ENCODE data around the gene CCND1. TPM values are rescaled to one million over a fixed set of nuclear protein-coding genes. Genes with fewer than 3 reads are reported as not detected.

CCND1 gene
- total and polyA plus RNA-seq, 11 donors: 27.9 to 312 (median 144) TPM

DNA sequence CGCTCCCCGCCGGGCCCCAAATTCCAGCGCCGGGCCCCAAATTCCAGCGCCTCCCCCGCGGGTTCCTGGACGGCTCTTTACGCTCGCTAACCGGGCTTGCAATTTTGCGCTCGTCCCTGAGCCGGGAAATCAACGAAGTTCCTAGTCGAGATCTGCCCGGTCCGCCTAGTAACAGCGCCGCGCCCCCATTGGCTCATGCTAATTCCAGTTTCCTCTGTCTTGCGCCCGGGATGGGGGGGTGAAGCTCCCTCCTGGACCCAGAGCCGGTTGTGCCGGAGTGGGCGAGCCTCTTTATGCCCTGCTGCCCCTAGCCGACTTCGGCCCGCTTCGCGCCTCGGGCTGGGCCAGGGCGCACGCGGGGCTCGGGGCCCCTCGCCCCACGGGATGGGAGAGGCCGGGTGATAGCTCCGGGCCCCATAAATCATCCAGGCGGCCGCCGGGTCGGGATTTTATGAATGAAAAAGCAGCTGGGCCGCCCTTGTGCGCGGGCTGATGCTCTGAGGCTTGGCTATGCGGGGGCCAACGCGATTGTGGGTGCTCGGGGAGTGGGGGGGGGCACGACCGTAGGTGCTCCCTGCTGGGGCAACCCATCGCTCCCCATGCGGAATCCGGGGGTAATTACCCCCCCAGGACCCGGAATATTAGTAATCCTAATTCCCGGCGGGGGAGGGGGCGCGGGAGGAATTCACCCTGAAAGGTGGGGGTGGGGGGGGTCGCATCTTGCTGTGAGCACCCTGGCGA lies 1.8 kb upstream of the CCND1 start:
- Histone ChIP-seq H3K27ac (peak overlapping the region; percentile 7 to 100 (median 78)), H3K36me3 (peaks cover 0 to 8% (median 6%) of the 10 kb centered on the region in 9 donors), H3K4me1 (peaks cover 7 to 69% (median 56%) of the 10 kb centered on the region in 12 donors), H3K27me3 (peaks cover 0 to 63% (median 0%) of the 10 kb centered on the region in 9 donors), H3K4me3 (peak overlapping the region in 11 of 12 donors; percentile 43 to 97 (median 85)), H3K9me3 (no peaks in the 10 kb centered on the region)
- ATAC-seq (peak; percentile 67 to 78 (median 70)), DNase-seq (peak; percentile 92 to 96 (median 96))
- intact Hi-C loops (cut with DNase I): loop anchor here in 7 of 10 donors (2.0 to 10.0 kb wide), 5 partner anchors 142 to 197 kb away; no protein-coding TSS in a partner anchor
- TF ChIP-seq POLR2A (IDR thresholded peaks at IDR 0.05) (peak in 1 of 2 donors; percentile 71), CTCF (IDR thresholded peaks at IDR 0.05) (peak in 2 of 12 donors; percentile 6 to 13)
- 0 to 3% (median 1%) methylated on average over 24 to 64 of the region's 64 CpGs for WGBS, 4 donors

GRCh38 chr11:69639831-69640230 lies 1.1 kb upstream of the CCND1 start:
- intact Hi-C loops (cut with DNase I): loop anchor here (2.0 to 10.0 kb wide), 16 partner anchors 143 to 715 kb away; partner anchors contain the start of gene MYEOV (in 3 of the 10)
- 16 to 29% (median 21%) methylated on average over 9 of the region's 9 CpGs for WGBS, 4 donors
- ATAC-seq (no peak), DNase-seq (no peak)
- Histone ChIP-seq H3K4me3 (peak overlapping the region in 10 of 12 donors; percentile 72 to 97 (median 90)), H3K27me3 (peaks cover 0 to 63% (median 0%) of the 10 kb centered on the region in 9 donors), H3K27ac (peak overlapping the region in 10 of 12 donors; percentile 32 to 100 (median 98)), H3K4me1 (peaks cover 8 to 72% (median 61%) of the 10 kb centered on the region in 12 donors), H3K9me3 (no peaks in the 10 kb centered on the region), H3K36me3 (peaks cover 0 to 14% (median 8%) of the 10 kb centered on the region in 9 donors)
- TF ChIP-seq POLR2A (IDR thresholded peaks at IDR 0.05) (no peak), CTCF (IDR thresholded peaks at IDR 0.05) (no peak)

DNA sequence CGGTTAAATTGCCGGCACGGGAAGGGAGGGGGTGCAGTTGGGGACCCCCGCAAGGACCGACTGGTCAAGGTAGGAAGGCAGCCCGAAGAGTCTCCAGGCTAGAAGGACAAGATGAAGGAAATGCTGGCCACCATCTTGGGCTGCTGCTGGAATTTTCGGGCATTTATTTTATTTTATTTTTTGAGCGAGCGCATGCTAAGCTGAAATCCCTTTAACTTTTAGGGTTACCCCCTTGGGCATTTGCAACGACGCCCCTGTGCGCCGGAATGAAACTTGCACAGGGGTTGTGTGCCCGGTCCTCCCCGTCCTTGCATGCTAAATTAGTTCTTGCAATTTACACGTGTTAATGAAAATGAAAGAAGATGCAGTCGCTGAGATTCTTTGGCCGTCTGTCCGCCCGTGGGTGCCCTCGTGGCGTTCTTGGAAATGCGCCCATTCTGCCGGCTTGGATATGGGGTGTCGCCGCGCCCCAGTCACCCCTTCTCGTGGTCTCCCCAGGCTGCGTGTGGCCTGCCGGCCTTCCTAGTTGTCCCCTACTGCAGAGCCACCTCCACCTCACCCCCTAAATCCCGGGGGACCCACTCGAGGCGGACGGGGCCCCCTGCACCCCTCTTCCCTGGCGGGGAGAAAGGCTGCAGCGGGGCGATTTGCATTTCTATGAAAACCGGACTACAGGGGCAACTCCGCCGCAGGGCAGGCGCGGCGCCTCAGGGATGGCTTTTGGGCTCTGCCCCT lies 529 bp upstream of the CCND1 start:
- intact Hi-C loops (cut with DNase I): loop anchor here (2.0 to 10.0 kb wide), 13 partner anchors 143 to 716 kb away; partner anchors contain the start of gene MYEOV (in 3 of the 10)

More for the DNA sequence above, 529 bp upstream of the CCND1 start:
- WGBS, 4 donors: 3% methylated on average over 25 to 43 of the region's 43 CpGs
- H3K9me3 ChIP-seq: no peaks in the 10 kb centered on the region
- DNase-seq (peak in 4 of 5 donors; percentile 51 to 72 (median 56)), ATAC-seq (no peak)
- peaks cover 0 to 19% (median 8%) of the 10 kb centered on the region in 9 donors for H3K36me3 ChIP-seq
- peak overlapping the region; percentile 72 to 97 (median 88) for H3K4me3 ChIP-seq
- peaks cover 0 to 63% (median 0%) of the 10 kb centered on the region in 9 donors for H3K27me3 ChIP-seq
- peak overlapping the region; percentile 89 to 100 (median 97) for H3K27ac ChIP-seq
- TF ChIP-seq POLR2A (IDR thresholded peaks at IDR 0.05) (no peak), CTCF (IDR thresholded peaks at IDR 0.05) (no peak)
- peaks cover 8 to 77% (median 66%) of the 10 kb centered on the region in 12 donors for H3K4me1 ChIP-seq

All from heart left ventricle (tissue), 16 donors.